Ecto neural progenitor cell (in vitro differentiated cells): ENCODE data around the gene GTF2A2.

ENCODE experiments used
- DNase-seq: peaks from one replicate; pipeline ENCODE4 v3.0.0-alpha.2; 2018; ENCODE audit warnings: low spot score

The GTF2A2 gene

GRCh38 chr15:59605994-59606393, 51.3 kb downstream of the GTF2A2 start:
- no peak for DNase-seq

- no peak for DNase-seq
These were observed 58.9 kb downstream of the GTF2A2 start for GRCh38 chr15:59598461-59598860.

DNA sequence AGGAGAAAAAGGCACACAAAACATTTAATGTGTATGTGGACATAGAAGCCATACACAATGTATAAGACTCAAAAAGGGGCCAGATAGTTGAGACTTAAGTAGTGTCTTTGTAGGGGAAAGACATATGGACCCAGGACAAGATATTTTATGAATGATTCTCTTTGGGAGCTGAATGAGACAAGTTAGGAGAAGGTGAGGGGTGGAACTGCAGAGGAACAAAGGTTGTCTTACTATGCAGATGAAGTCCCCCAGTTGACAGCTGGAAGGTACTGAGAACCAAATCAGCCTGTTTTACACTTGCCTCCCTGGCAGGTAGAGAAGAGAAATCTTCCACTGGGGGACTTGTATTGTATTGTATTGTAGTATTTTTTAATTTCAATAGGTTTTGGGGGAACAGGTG, 60.7 kb downstream of the GTF2A2 start:
- DNase-seq = no peak

DNA sequence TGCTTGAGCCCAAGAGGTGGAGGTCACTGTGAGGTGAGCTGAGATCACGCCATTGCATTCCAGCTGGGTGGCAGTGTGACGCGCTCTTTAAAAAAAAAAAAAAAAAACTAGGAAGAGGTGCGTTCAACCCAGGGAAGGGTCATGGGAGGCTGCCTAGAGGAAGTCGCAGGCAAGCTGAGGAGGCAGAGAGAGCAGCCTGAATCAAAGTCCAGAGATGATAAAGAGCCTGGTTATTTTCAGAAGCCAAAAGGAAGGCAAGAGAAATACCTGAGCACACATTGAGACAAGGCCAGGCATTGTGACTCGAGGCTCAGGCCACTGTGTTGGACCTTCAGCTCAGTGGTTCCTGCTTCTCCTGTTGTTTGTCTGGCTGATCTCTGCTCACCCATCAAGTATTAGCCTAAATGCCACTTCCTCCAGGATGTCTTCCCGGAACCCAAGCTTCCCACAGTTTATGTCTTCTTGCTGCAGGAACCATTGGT, 61.8 kb downstream of the GTF2A2 start:
- no peak for DNase-seq

DNA sequence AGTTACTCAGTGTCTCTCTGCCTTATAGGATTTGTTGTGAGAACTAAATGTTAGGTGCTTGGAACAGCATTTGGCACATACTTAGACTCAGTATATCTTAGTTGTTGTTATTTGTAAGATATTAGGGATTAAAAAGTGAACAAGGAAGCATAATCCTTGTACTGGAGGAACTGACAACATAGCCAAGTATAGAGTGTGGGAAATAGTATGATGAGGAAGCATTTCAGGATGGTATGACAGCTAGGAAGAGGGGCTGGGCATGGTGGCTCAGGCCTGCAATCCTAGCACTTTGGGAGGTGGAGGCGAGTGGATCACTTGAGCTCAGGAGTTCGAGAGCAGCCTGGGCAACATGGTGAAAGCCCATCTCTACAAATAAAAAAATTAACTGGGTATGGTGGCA, 62.3 kb downstream of the GTF2A2 start:
- DNase-seq = no peak

DNA sequence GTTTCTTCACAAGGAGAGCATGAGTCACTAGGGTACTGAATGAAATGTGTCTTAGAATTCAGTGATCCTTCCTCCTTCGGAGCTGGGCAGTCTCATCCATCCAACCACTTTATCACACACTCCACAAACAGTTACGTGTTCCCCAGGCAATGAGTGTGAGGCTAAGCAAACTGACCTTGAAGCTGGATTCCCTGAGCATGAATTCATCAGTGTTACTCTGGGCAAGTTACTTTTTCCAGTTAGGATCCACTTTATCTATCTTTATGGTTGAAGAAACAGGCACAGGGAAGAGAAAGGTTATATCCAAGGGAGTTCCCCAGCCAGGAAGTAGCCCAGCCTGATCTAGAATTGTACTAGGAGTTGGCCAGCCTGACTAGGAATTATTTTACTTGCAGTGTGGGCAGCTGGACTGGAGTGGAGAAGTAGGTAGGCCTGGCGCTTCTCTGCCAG, 62.8 kb downstream of the GTF2A2 start:
- DNase-seq = no peak

DNA sequence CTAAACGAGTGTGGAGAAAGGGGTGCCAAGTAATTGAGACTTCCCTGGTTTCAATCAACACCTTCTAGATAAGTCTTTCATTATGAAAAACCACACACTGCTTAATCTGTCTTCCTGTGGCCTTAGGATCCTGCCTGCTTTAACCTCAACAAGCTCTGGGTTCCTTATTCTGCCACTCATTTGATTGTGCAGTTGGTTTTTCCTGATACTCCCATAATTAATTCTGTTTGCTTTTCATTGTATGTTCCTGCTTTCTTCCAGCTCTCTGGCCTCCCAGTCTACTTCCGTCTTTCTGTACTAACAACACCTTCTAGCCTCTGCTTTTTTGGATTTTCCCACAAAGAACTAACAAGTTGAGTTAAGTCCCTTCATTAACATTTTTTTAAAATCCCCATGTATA, 66.0 kb downstream of the GTF2A2 start:
- DNase-seq = no peak

- DNase-seq = no peak
These were observed 67.3 kb downstream of the GTF2A2 start for GRCh38 chr15:59590027-59590426.
